Erythroblast (primary cell): Measurements from ENCODE around the gene INTU.

Source experiments
- GATA1 ChIP-seq: IDR thresholded peaks from 2 replicates; pipeline ENCODE4 v1.6.1; 2011; ENCODE audit warnings: low read depth, mild to moderate bottlenecking, control low read depth, low read length, moderate library complexity
- POLR2A ChIP-seq: IDR thresholded peaks from 2 replicates; pipeline ENCODE4 v1.6.1; 2011; ENCODE audit warnings: mild to moderate bottlenecking, low read length

DNA sequence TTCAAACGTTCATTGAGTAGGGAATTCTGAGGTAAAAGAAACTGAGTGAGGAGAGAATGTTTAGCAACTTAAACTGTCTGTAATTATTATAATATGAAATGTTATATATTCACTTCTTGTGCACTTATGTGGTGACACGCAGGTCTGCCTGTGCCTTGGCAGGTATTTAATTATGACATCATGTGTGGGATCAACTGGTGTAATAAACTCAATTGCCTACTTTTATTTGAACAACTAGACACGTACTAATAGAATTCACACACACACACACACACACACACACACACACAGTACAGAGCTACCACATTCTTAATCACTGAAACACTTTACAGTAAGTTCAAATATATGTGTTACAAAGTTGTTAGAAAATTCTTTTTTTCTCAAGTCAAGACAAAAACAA, 76.7 kb downstream of the INTU start:
- TF ChIP-seq POLR2A = no peak
- no peak for TF ChIP-seq GATA1
